Coronary artery (tissue), 2 donors: Measurements from ENCODE around the gene HYCC1.

Experiments used
- DNase-seq: peaks from one replicate; pipeline ENCODE4 v3.0.0-alpha.2; 2017; ENCODE audit warnings: low spot score
- H3K27ac ChIP-seq, 2 donors: fragments of 200-600 bp; sonication (generic); one replicate each; pipeline ENCODE4 v1.5.1; 2016 to 2019
- H3K4me3 ChIP-seq: fragments of 200-600 bp; sonication (generic); 2 replicates; pipeline ENCODE4 v1.5.1; 2016; ENCODE audit warnings: mild to moderate bottlenecking, moderate library complexity
- CTCF ChIP-seq: fragments of 200-600 bp; sonication (generic); IDR thresholded peaks from one replicate; pipeline ENCODE4 v1.5.1; 2019; ENCODE audit warnings: antibody characterized with exemption

HYCC1 gene

GRCh38 chr7:23003505-23004246 is 10.3 kb downstream of the HYCC1 start:
- DNase-seq: no peak
- peak overlapping the region; percentile 21 to 70 for H3K27ac ChIP-seq
- TF ChIP-seq CTCF: no peak
- H3K4me3 ChIP-seq: no peak overlapping the region

GRCh38 chr7:23002698-23003097 is 11.2 kb downstream of the HYCC1 start:
- no peak for TF ChIP-seq CTCF
- H3K4me3 ChIP-seq: no peak overlapping the region
- DNase-seq: no peak
- H3K27ac ChIP-seq: peak overlapping the region in 1 of 2 donors; percentile 21

GRCh38 chr7:23001610-23002009 is 12.3 kb downstream of the HYCC1 start:
- no peak for TF ChIP-seq CTCF
- no peak overlapping the region for H3K27ac ChIP-seq

GRCh38 chr7:23000597-23001360 is 13.2 kb downstream of the HYCC1 start:
- no peak overlapping the region for H3K27ac ChIP-seq
- no peak for TF ChIP-seq CTCF
- H3K4me3 ChIP-seq: no peak overlapping the region
- no peak for DNase-seq

More at GRCh38 chr7:23001610-23002009, 12.3 kb downstream of the HYCC1 start:
- DNase-seq: no peak
- H3K4me3 ChIP-seq: no peak overlapping the region

GRCh38 chr7:22998519-22998896 is 15.4 kb downstream of the HYCC1 start:
- no peak for TF ChIP-seq CTCF
- no peak for DNase-seq
- H3K27ac ChIP-seq: no peak overlapping the region
- no peak overlapping the region for H3K4me3 ChIP-seq

GRCh38 chr7:22997871-22998518 is 15.9 kb downstream of the HYCC1 start:
- no peak for TF ChIP-seq CTCF
- Histone ChIP-seq H3K4me3 (no peak overlapping the region), H3K27ac (no peak overlapping the region)
- no peak for DNase-seq
